ENCODE measurements around the gene IL26.
"Not testable (repeated sequence)": the region's sequence is repeated elsewhere in the genome, so short reads cannot be mapped to it uniquely, and the experiment has no call there.

The IL26 gene

GRCh38 chr12:68178184-68178583 is 47.4 kb downstream of the IL26 start:
- Mint-ChIP-seq H3K27ac (no peak overlapping the region), H3K4me1 (peaks cover 4% of the 10 kb centered on the region), H3K36me3 (ENCODE audit: low read depth) (no peaks in the 10 kb centered on the region), H3K4me3 (no peak overlapping the region), H3K9me3 (peaks cover 6% of the 10 kb centered on the region), H3K27me3 (ENCODE audit: low read depth) (peaks cover 4% of the 10 kb centered on the region)
- TF ChIP-seq CTCF (IDR thresholded peaks at IDR 0.05; ENCODE audit: unreplicated experiment in 3 of 3) = no peak

GRCh38 chr12:68177562-68177961 is 48.0 kb downstream of the IL26 start:
- Mint-ChIP-seq H3K4me1 (peaks cover 4% of the 10 kb centered on the region), H3K27ac (no peak overlapping the region), H3K36me3 (ENCODE audit: low read depth) (no peaks in the 10 kb centered on the region), H3K9me3 (peaks cover 6% of the 10 kb centered on the region), H3K27me3 (ENCODE audit: low read depth) (peaks cover 4% of the 10 kb centered on the region), H3K4me3 (no peak overlapping the region)
- no peak for TF ChIP-seq CTCF (IDR thresholded peaks at IDR 0.05; ENCODE audit: unreplicated experiment in 3 of 3)

- Mint-ChIP-seq H3K9me3 (peaks cover 6% of the 10 kb centered on the region), H3K4me3 (no peak overlapping the region), H3K4me1 (peaks cover 4% of the 10 kb centered on the region), H3K27ac (no peak overlapping the region), H3K36me3 (ENCODE audit: low read depth) (no peaks in the 10 kb centered on the region), H3K27me3 (ENCODE audit: low read depth) (peaks cover 4% of the 10 kb centered on the region)
- TF ChIP-seq CTCF (IDR thresholded peaks at IDR 0.05; ENCODE audit: unreplicated experiment in 3 of 3) = no peak
Measured at GRCh38 chr12:68176257-68176656, 49.4 kb downstream of the IL26 start.

GRCh38 chr12:68175557-68176061 is 50.0 kb downstream of the IL26 start:
- no peak for TF ChIP-seq CTCF (IDR thresholded peaks at IDR 0.05; ENCODE audit: unreplicated experiment in 3 of 3)
- Mint-ChIP-seq H3K4me3 (no peak overlapping the region), H3K27me3 (ENCODE audit: low read depth) (peaks cover 4% of the 10 kb centered on the region), H3K9me3 (peaks cover 6% of the 10 kb centered on the region), H3K36me3 (ENCODE audit: low read depth) (no peaks in the 10 kb centered on the region), H3K4me1 (no peaks in the 10 kb centered on the region), H3K27ac (no peak overlapping the region)

- H3K27me3 Mint-ChIP-seq (ENCODE audit: low read depth); H3K9me3 Mint-ChIP-seq; H3K36me3 Mint-ChIP-seq (ENCODE audit: low read depth); H3K4me1 Mint-ChIP-seq; H3K4me3 Mint-ChIP-seq; H3K27ac Mint-ChIP-seq: not testable (repeated sequence)
Measured at GRCh38 chr12:68174761-68175160, 50.8 kb downstream of the IL26 start.

- no peak for TF ChIP-seq CTCF (IDR thresholded peaks at IDR 0.05; ENCODE audit: unreplicated experiment in 3 of 3)
- Mint-ChIP-seq H3K27me3 (ENCODE audit: low read depth) (no peaks in the 10 kb centered on the region), H3K9me3 (peaks cover 6% of the 10 kb centered on the region), H3K4me3 (no peak overlapping the region), H3K36me3 (ENCODE audit: low read depth) (no peaks in the 10 kb centered on the region), H3K27ac (no peak overlapping the region), H3K4me1 (no peaks in the 10 kb centered on the region)
Measured at GRCh38 chr12:68173792-68174191, 51.8 kb downstream of the IL26 start.

All from nephron (organoid).